ENCODE measurements around the gene GPC6. TPM values are rescaled to one million over a fixed set of nuclear protein-coding genes. Genes with fewer than 3 reads are reported as not detected.

The GPC6 gene
- total and polyA plus RNA-seq, 10 donors, result 0.22 to 9.3 (median 4.5) TPM

DNA sequence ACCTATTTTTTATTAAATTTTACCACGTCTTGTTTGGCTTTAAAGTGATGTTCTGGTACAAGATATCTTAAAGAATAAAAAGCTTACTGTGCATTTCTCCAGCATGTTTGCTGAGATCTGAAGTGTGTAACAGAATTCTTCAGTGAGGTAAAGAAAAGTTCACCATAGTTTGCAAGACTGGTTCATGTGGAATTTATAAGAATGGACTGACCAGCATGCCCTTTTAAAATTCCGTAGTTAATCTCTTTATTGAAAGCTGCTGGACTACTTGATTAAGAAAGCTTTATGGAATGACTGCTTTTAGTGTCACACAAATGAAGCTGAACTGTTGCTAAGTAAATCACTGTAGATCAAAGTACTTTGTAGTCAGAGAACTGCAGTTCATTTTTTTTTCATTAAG lies 119.2 kb downstream of the GPC6 start:
- H3K4me3 ChIP-seq, result no peak overlapping the region
- no peaks in the 10 kb centered on the region for H3K36me3 ChIP-seq
- TF ChIP-seq POLR2AphosphoS5 (IDR thresholded peaks at IDR 0.05) (no peak), CTCF (IDR thresholded peaks at IDR 0.05 in 8 of 11, conservative IDR thresholded peaks at IDR 0.05 in 3 of 11) (no peak), POLR2A (IDR thresholded peaks at IDR 0.05) (no peak)
- no peaks in the 10 kb centered on the region for H3K27me3 ChIP-seq (replicated peaks in 1 of 7)
- H3K9me3 ChIP-seq, result peaks cover 0 to 31% (median 2%) of the 10 kb centered on the region in 8 donors
- intact Hi-C loops (cut with DNase I; ENCODE audit: low total_unique reads), result no loop called here
- no peak overlapping the region for H3K27ac ChIP-seq
- WGBS, 5 donors, result 61 to 85% (median 73%) methylated on average over 2 of the region's 2 CpGs
- no peak for DNase-seq
- H3K4me1 ChIP-seq, result no peaks in the 10 kb centered on the region

DNA sequence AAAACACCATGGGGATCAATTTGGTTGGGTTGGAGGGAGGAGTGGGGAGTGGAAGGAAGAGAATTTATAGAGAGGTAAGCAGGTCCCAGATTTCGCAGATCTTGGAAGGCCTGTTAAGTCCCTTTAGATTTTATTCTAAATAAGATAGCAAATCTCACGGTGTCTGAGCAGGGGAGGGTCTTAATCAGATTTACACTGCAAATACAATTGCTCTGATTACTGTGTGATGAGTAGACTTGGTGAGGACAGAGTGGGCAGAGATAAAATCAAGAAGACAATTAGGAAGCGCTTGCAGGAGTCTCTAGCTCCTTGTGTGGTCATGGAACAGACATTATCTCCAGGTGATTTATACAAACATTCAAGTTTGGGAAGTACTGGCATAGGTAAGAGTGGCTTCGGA lies 126.0 kb downstream of the GPC6 start:
- WGBS, 5 donors, result 82 to 95% (median 92%) methylated on average over 4 of the region's 4 CpGs
- intact Hi-C loops (cut with DNase I; ENCODE audit: low total_unique reads), result no loop called here
- TF ChIP-seq CTCF (IDR thresholded peaks at IDR 0.05 in 8 of 11, conservative IDR thresholded peaks at IDR 0.05 in 3 of 11), result no peak
- no peak for TF ChIP-seq POLR2AphosphoS5 (IDR thresholded peaks at IDR 0.05)
- no peak for TF ChIP-seq POLR2A (IDR thresholded peaks at IDR 0.05)
- Histone ChIP-seq H3K9me3 (no peaks in the 10 kb centered on the region), H3K4me3 (no peak overlapping the region), H3K36me3 (no peaks in the 10 kb centered on the region), H3K27ac (no peak overlapping the region), H3K4me1 (no peaks in the 10 kb centered on the region), H3K27me3 (replicated peaks in 1 of 7) (no peaks in the 10 kb centered on the region)
- no peak for DNase-seq

DNA sequence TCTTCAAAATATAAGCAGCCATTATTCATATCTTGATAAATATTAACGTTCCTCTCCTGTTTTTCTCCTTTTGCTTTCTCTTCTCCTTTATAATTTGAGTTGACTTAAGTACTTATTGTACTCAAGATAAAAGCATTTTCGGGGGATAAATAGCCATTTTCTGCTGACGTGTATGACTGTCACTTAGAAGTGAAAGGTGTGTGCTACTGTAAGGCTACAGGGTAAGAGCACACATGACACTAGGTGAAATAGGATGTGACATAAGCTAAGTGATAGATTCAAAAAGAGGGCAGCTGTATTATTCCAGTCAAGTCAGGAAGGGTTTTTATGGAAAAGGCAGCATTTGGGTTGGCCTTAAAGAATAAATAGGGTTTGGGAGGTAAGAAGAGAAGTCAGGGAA lies 128.5 kb downstream of the GPC6 start:
- H3K4me1 ChIP-seq, result no peaks in the 10 kb centered on the region
- H3K9me3 ChIP-seq, result no peaks in the 10 kb centered on the region
- no peak for TF ChIP-seq CTCF (IDR thresholded peaks at IDR 0.05 in 8 of 11, conservative IDR thresholded peaks at IDR 0.05 in 3 of 11)
- no peak for TF ChIP-seq POLR2A (IDR thresholded peaks at IDR 0.05)
- TF ChIP-seq POLR2AphosphoS5 (IDR thresholded peaks at IDR 0.05), result no peak
- no peaks in the 10 kb centered on the region for H3K27me3 ChIP-seq (replicated peaks in 1 of 7)
- intact Hi-C loops (cut with DNase I; ENCODE audit: low total_unique reads), result no loop called here
- DNase-seq, result no peak
- H3K27ac ChIP-seq, result no peak overlapping the region
- WGBS, 5 donors, result 75 to 94% (median 87%) methylated on average over 3 of the region's 3 CpGs
- no peaks in the 10 kb centered on the region for H3K36me3 ChIP-seq
- H3K4me3 ChIP-seq, result no peak overlapping the region

DNA sequence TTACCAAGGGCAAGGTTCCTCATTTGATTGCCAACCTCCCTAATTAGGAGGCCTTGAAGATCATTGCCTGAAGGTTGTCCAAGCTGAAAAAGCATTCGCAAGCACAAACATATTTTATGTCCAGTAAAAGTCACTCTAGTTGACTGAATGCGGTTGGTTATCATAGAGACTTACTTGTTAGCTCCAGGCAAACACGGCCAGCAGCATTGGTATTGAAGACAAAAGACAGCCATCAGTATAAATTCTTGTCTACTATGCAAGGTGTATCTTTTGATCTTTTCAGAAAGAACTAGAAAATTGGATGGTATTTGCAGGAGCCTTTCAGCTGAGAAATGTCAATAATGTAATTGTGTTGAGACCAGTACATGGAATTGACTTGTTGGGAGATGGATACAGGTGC lies 129.9 kb downstream of the GPC6 start:
- TF ChIP-seq POLR2AphosphoS5 (IDR thresholded peaks at IDR 0.05) (no peak), POLR2A (IDR thresholded peaks at IDR 0.05) (no peak), CTCF (IDR thresholded peaks at IDR 0.05 in 8 of 11, conservative IDR thresholded peaks at IDR 0.05 in 3 of 11) (no peak)
- no peak for DNase-seq
- no peak overlapping the region for H3K27ac ChIP-seq
- no peaks in the 10 kb centered on the region for H3K27me3 ChIP-seq (replicated peaks in 1 of 7)
- no peak overlapping the region for H3K4me3 ChIP-seq
- no peaks in the 10 kb centered on the region for H3K9me3 ChIP-seq
- no peaks in the 10 kb centered on the region for H3K4me1 ChIP-seq
- H3K36me3 ChIP-seq, result no peaks in the 10 kb centered on the region
- intact Hi-C loops (cut with DNase I; ENCODE audit: low total_unique reads), result no loop called here
- WGBS, 5 donors, result 86 to 97% (median 91%) methylated on average over 3 of the region's 3 CpGs
